Activated CD8-positive, alpha-beta memory T cell treated with anti-CD3 and anti-CD28 coated beads, Interleukin-2, amount 50 U/mL, for 1 hour (primary cell): ENCODE data around the gene NFIB.

Experiments used
- DNase-seq: peaks from one replicate; pipeline ENCODE4 v3.0.0-alpha.2; 2020; ENCODE audit errors: extremely low read depth

NFIB gene

GRCh38 chr9:14313951-14314423 is at the start of gene NFIB:
Gene NFIB (minus strand): TSS chr9:14314141. CDS start chr9:14313511, 630 bp downstream.
- DNase-seq, result no peak

GRCh38 chr9:14362175-14362574 is 48.2 kb upstream of the NFIB start:
- DNase-seq, result no peak

- no peak for DNase-seq
Observed at GRCh38 chr9:14361074-14361473, 47.1 kb upstream of the NFIB start.

GRCh38 chr9:14358523-14358922 is 44.6 kb upstream of the NFIB start:
- no peak for DNase-seq

GRCh38 chr9:14356351-14357265 is 42.7 kb upstream of the NFIB start:
- DNase-seq, result no peak

GRCh38 chr9:14354201-14354600 is 40.3 kb upstream of the NFIB start:
- DNase-seq, result no peak

GRCh38 chr9:14353222-14354056 is 39.5 kb upstream of the NFIB start:
- peak; percentile 9 for DNase-seq

GRCh38 chr9:14352503-14352902 is 38.6 kb upstream of the NFIB start:
- DNase-seq, result no peak

GRCh38 chr9:14351221-14351836 is 37.4 kb upstream of the NFIB start:
- no peak for DNase-seq

GRCh38 chr9:14350754-14351153 is 36.8 kb upstream of the NFIB start:
- DNase-seq, result no peak

- no peak for DNase-seq
Observed at GRCh38 chr9:14350349-14350728, 36.4 kb upstream of the NFIB start.

GRCh38 chr9:14349447-14350348 is 35.8 kb upstream of the NFIB start:
- DNase-seq, result no peak

GRCh38 chr9:14349146-14349446 is 35.2 kb upstream of the NFIB start:
- no peak for DNase-seq

- DNase-seq, result no peak
Observed at GRCh38 chr9:14348373-14349145, 34.6 kb upstream of the NFIB start.

GRCh38 chr9:14348123-14348372 is 34.1 kb upstream of the NFIB start:
- no peak for DNase-seq

- DNase-seq, result no peak
Observed at GRCh38 chr9:14347406-14348122, 33.6 kb upstream of the NFIB start.

GRCh38 chr9:14346811-14347405 is 33.0 kb upstream of the NFIB start:
- DNase-seq, result no peak

- DNase-seq, result no peak
Observed at GRCh38 chr9:14346231-14346791, 32.4 kb upstream of the NFIB start.
